NB4 (cell line): ENCODE measurements around the gene CD47.

Experiments used
- DNase-seq: peaks from one replicate; pipeline ENCODE4 v3.0.0; 2010; ENCODE audit warnings: low read depth
- H3K4me3 ChIP-seq: one replicate; pipeline ENCODE4 v1.5.1; 2011; ENCODE audit warnings: mild to moderate bottlenecking, low read depth, low read length, moderate library complexity
- MYC ChIP-seq: IDR thresholded peaks from 2 replicates; pipeline ENCODE4 v1.6.1; 2011; ENCODE audit warnings: low read depth, low read length
- POLR2A ChIP-seq: IDR thresholded peaks from 2 replicates; pipeline ENCODE4 v1.6.1; 2011; ENCODE audit warnings: mild to moderate bottlenecking; ENCODE audit not compliant: insufficient read length; ENCODE audit errors: extremely low read depth
- TF ChIP-seq, protein P1 (sequence below): IDR thresholded peaks from 2 replicates; pipeline ENCODE4 v1.6.1; 2011; ENCODE audit warnings: low read depth, low read length
- TF ChIP-seq, protein P2 (sequence below): IDR thresholded peaks from one replicate; pipeline ENCODE4 v1.5.1; 2012; ENCODE audit warnings: low read depth, low read length

The CD47 gene

DNA sequence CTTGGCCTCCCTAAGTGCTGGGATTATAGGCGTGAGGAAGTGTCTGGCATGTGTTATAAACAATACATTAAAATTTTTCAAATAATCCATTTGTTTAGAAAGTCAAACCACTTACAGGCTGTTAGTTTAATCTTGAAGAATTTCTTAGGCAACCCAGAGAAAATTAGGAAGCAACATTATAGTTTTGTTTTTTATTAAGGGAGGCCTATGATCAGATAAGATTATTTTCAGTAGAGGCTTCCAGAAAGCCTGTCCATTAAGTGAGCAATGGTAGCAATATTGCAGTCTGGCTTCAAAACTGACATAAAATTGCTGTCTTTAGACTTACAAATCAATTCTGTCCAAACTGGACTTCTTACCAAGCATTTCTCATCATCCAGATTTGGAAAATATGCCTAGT lies 49.6 kb downstream of the CD47 start:
- TF ChIP-seq, protein P1, sequence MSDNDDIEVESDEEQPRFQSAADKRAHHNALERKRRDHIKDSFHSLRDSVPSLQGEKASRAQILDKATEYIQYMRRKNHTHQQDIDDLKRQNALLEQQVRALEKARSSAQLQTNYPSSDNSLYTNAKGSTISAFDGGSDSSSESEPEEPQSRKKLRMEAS, result no peak
- TF ChIP-seq, protein P2, sequence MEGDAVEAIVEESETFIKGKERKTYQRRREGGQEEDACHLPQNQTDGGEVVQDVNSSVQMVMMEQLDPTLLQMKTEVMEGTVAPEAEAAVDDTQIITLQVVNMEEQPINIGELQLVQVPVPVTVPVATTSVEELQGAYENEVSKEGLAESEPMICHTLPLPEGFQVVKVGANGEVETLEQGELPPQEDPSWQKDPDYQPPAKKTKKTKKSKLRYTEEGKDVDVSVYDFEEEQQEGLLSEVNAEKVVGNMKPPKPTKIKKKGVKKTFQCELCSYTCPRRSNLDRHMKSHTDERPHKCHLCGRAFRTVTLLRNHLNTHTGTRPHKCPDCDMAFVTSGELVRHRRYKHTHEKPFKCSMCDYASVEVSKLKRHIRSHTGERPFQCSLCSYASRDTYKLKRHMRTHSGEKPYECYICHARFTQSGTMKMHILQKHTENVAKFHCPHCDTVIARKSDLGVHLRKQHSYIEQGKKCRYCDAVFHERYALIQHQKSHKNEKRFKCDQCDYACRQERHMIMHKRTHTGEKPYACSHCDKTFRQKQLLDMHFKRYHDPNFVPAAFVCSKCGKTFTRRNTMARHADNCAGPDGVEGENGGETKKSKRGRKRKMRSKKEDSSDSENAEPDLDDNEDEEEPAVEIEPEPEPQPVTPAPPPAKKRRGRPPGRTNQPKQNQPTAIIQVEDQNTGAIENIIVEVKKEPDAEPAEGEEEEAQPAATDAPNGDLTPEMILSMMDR, result no peak
- TF ChIP-seq POLR2A (no peak), MYC (no peak)
- DNase-seq, result no peak
- H3K4me3 ChIP-seq, result no peak overlapping the region

DNA sequence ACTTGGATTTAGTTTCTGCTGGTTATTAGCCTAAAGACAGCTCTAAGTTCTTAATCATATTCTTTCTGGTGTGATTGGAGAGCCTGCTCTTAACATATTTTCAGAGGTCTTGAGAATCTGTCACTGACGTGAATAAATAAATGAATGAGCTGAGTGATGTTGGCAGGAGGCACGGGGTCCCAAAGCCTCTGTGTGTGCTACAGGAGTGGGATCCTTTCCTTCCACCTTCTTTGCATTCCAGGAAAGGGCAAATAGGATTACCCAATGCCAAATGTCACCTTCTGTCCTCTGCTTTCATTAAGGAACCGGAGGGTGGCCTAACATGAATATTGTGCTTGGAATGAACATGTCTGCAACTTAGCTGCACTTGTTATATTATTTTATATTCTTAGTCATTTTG lies 53.1 kb downstream of the CD47 start:
- H3K4me3 ChIP-seq, result no peak overlapping the region
- no peak for DNase-seq
- TF ChIP-seq, protein P2, result no peak
- TF ChIP-seq POLR2A, result no peak
- TF ChIP-seq, protein P1, result no peak
- TF ChIP-seq MYC, result no peak

DNA sequence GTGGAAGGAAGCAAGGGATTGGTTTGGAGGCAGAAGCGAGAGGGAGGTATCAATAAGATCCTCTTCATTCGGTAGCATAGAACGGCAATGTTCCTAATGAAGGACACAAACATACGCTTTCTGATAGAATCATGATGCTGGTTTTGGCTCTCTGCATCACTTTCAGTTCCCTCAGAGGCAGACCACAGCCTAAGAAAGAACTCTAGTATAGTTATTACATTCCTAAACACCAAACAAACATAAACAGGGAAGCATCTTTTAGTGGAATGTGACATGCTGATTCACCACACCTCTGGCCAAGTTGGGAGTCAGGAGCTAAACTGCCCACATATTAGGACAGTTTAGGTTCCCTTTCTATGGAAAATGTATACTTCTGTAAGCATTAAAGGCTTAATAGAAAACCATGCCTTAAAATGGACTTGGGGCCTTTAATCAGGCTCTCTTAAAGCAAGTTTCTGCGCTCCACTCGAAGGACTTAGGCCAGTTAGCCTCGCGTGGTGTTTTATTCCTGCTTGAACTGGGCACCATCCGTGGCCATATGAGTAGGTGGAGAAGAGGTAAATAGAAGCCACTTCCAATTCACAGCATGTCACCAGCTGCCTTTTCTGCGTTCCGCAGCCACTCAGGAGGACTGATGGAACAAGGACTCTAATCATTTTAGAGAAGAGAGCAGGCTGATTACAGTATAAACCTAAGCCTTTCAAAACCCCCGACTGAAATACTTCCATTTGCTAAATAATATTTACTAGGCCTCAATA lies 53.7 kb downstream of the CD47 start:
- no peak overlapping the region for H3K4me3 ChIP-seq
- no peak for DNase-seq
- TF ChIP-seq, protein P2, result no peak
- no peak for TF ChIP-seq MYC
- no peak for TF ChIP-seq POLR2A
- TF ChIP-seq, protein P1, result no peak

DNA sequence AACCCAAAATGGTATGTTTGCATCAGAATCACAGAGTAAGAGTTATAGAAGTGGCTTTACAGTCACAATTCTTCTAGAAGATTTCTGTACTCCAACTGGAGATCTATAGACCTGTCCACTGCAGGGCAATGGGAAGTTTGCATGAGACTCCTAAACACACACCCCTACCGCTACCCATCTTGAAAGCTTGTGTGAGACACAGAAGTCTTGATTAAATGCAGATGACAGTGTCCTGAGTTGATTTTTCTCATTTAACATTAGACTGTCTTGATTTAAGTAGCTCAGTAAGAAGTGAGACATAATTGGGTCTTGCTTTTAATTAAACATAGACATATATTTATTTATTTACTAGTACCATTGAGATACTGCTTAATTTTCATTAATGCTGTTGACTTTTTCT lies 54.4 kb downstream of the CD47 start:
- no peak for DNase-seq
- no peak for TF ChIP-seq POLR2A

DNA sequence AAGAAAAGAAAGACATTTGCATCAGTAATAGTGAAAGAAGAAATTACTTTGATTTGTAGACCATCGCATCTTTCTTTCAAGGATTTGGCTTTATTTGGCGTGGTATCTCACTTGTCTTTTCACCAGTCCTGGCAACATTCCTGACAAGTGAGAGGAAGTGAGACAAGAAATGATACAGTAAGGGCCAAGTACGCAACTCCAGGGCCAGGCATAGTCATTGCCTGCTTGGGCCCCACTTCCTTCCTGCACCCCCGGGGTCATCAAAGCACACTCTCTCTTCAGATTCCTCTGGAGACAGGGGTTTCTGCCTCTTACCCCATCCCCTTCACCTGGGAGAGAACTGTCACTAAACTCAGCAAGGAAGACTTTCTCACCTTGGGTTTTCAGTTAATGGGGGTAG lies 55.1 kb downstream of the CD47 start:
- H3K4me3 ChIP-seq, result no peak overlapping the region
- DNase-seq, result peak; percentile 15
- TF ChIP-seq POLR2A (no peak), MYC (no peak)
- TF ChIP-seq, protein P2, result no peak
- TF ChIP-seq, protein P1, result no peak

More for the DNA sequence above, 54.4 kb downstream of the CD47 start:
- no peak overlapping the region for H3K4me3 ChIP-seq

DNA sequence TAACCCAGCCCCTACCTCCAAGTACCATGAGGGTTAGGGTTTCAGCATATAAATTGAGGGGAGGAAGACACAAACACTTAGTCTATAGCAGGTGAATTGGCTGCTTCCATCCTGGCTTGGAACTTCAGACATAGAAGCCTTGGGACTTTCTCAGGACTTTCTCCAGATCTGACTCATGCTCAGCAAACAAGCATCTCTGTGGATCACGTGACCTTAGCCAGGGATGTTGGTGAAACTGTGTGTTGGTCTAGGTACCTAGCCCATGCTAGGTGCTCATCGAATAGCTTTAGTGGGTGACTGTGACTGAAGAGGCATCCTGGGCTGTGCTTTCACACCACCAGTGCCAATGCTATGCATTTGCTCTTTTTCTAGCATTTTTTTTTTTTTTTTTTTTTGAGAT lies 58.9 kb downstream of the CD47 start:
- no peak overlapping the region for H3K4me3 ChIP-seq
- no peak for TF ChIP-seq POLR2A
- TF ChIP-seq, protein P2, result no peak
- no peak for TF ChIP-seq MYC
- TF ChIP-seq, protein P1, result no peak
- no peak for DNase-seq
